ENCODE measurements around the gene NUDT6. TPM values are rescaled to one million over a fixed set of nuclear protein-coding genes. Genes with fewer than 3 reads are reported as not detected.

NUDT6 gene
- total RNA-seq, 1 experiment from 2014 or later, result 6.1 TPM

GRCh38 chr4:122879001-122879400, 43.4 kb downstream of the NUDT6 start:
- H3K4me1 ChIP-seq (ENCODE audit: insufficient read depth, low read length, poor library complexity, severe bottlenecking), result peaks cover 2% of the 10 kb centered on the region
- ChIA-PET POLR2A (ENCODE audit: low non-redundant PET) (no interaction called here), CTCF (no interaction called here)
- H3K36me3 ChIP-seq (ENCODE audit: insufficient read depth, low read length, poor library complexity, severe bottlenecking), result peaks cover 4% of the 10 kb centered on the region
- intact Hi-C loops (cut with micrococcal nuclease; ENCODE audit: unreplicated experiment), result no loop called here
- no peaks in the 10 kb centered on the region for H3K27me3 ChIP-seq (replicated peaks; ENCODE audit: insufficient read depth, low read depth, low read length, poor library complexity)
- TF ChIP-seq EZH2 (IDR thresholded peaks at IDR 0.05; ENCODE audit: borderline replicate concordance, low read depth, low read length, poor library complexity, severe bottlenecking) (no peak), CTCF (conservative IDR thresholded peaks at IDR 0.05; ENCODE audit: low read depth, low read length) (no peak)
- no TSS peak for BruUV-seq (replicated peaks)
- no peak for DNase-seq (ENCODE audit: low spot score)
- H3K4me3 ChIP-seq (ENCODE audit: low read depth, low read length, poor library complexity, severe bottlenecking), result no peak overlapping the region
- H3K27ac ChIP-seq (ENCODE audit: low read depth, low read length, poor library complexity, severe bottlenecking), result no peak overlapping the region
- peaks cover 8% of the 10 kb centered on the region for H3K9me3 ChIP-seq (ENCODE audit: low read depth, low read length, poor library complexity, severe bottlenecking)

GRCh38 chr4:122876456-122876855, 45.9 kb downstream of the NUDT6 start:
- Histone ChIP-seq H3K27me3 (replicated peaks; ENCODE audit: insufficient read depth, low read depth, low read length, poor library complexity) (no peaks in the 10 kb centered on the region), H3K9me3 (ENCODE audit: low read depth, low read length, poor library complexity, severe bottlenecking) (peaks cover 8% of the 10 kb centered on the region), H3K4me1 (ENCODE audit: insufficient read depth, low read length, poor library complexity, severe bottlenecking) (peaks cover 5% of the 10 kb centered on the region), H3K4me3 (ENCODE audit: low read depth, low read length, poor library complexity, severe bottlenecking) (no peak overlapping the region), H3K27ac (ENCODE audit: low read depth, low read length, poor library complexity, severe bottlenecking) (no peak overlapping the region), H3K36me3 (ENCODE audit: insufficient read depth, low read length, poor library complexity, severe bottlenecking) (peaks cover 4% of the 10 kb centered on the region)
- no peak for DNase-seq (ENCODE audit: low spot score)
- intact Hi-C loops (cut with micrococcal nuclease; ENCODE audit: unreplicated experiment), result no loop called here
- no TSS peak for BruUV-seq (replicated peaks)
- ChIA-PET POLR2A (ENCODE audit: low non-redundant PET) (no interaction called here), CTCF (no interaction called here)
- TF ChIP-seq EZH2 (IDR thresholded peaks at IDR 0.05; ENCODE audit: borderline replicate concordance, low read depth, low read length, poor library complexity, severe bottlenecking), result no peak

- CTCF ChIA-PET, result no interaction called here
- POLR2A ChIA-PET (ENCODE audit: low non-redundant PET), result no interaction called here
- TF ChIP-seq CTCF (conservative IDR thresholded peaks at IDR 0.05; ENCODE audit: low read depth, low read length) (no peak), EZH2 (IDR thresholded peaks at IDR 0.05; ENCODE audit: borderline replicate concordance, low read depth, low read length, poor library complexity, severe bottlenecking) (no peak)
- peaks cover 7% of the 10 kb centered on the region for H3K9me3 ChIP-seq (ENCODE audit: low read depth, low read length, poor library complexity, severe bottlenecking)
- intact Hi-C loops (cut with micrococcal nuclease; ENCODE audit: unreplicated experiment), result no loop called here
- H3K36me3 ChIP-seq (ENCODE audit: insufficient read depth, low read length, poor library complexity, severe bottlenecking), result peaks cover 1% of the 10 kb centered on the region
- H3K4me3 ChIP-seq (ENCODE audit: low read depth, low read length, poor library complexity, severe bottlenecking), result no peak overlapping the region
- H3K4me1 ChIP-seq (ENCODE audit: insufficient read depth, low read length, poor library complexity, severe bottlenecking), result peaks cover 5% of the 10 kb centered on the region
- no TSS peak for BruUV-seq (replicated peaks)
- H3K27me3 ChIP-seq (replicated peaks; ENCODE audit: insufficient read depth, low read depth, low read length, poor library complexity), result no peaks in the 10 kb centered on the region
- no peak overlapping the region for H3K27ac ChIP-seq (ENCODE audit: low read depth, low read length, poor library complexity, severe bottlenecking)
- DNase-seq (ENCODE audit: low spot score), result no peak
Measured at GRCh38 chr4:122875949-122876348, 46.4 kb downstream of the NUDT6 start.

- no peak overlapping the region for H3K4me3 ChIP-seq (ENCODE audit: low read depth, low read length, poor library complexity, severe bottlenecking)
- H3K4me1 ChIP-seq (ENCODE audit: insufficient read depth, low read length, poor library complexity, severe bottlenecking), result peaks cover 5% of the 10 kb centered on the region
- H3K9me3 ChIP-seq (ENCODE audit: low read depth, low read length, poor library complexity, severe bottlenecking), result no peaks in the 10 kb centered on the region
- no peak overlapping the region for H3K27ac ChIP-seq (ENCODE audit: low read depth, low read length, poor library complexity, severe bottlenecking)
- H3K36me3 ChIP-seq (ENCODE audit: insufficient read depth, low read length, poor library complexity, severe bottlenecking), result no peaks in the 10 kb centered on the region
- ChIA-PET POLR2A (ENCODE audit: low non-redundant PET) (no interaction called here), CTCF (no interaction called here)
- no TSS peak for BruUV-seq (replicated peaks)
- TF ChIP-seq EZH2 (IDR thresholded peaks at IDR 0.05; ENCODE audit: borderline replicate concordance, low read depth, low read length, poor library complexity, severe bottlenecking) (no peak), CTCF (conservative IDR thresholded peaks at IDR 0.05; ENCODE audit: low read depth, low read length) (no peak)
- intact Hi-C loops (cut with micrococcal nuclease; ENCODE audit: unreplicated experiment), result no loop called here
- peak; percentile 34 for DNase-seq (ENCODE audit: low spot score)
- no peaks in the 10 kb centered on the region for H3K27me3 ChIP-seq (replicated peaks; ENCODE audit: insufficient read depth, low read depth, low read length, poor library complexity)
Measured at GRCh38 chr4:122873821-122874593, 48.4 kb downstream of the NUDT6 start.

All from A673 (cell line).